T-helper 22 cell (primary cell): ENCODE measurements around the gene INPPL1.
"Not testable (repeated sequence)": the region's sequence is repeated elsewhere in the genome, so short reads cannot be mapped to it uniquely, and the experiment has no call there.

Experiments used
- DNase-seq: peaks from one replicate; pipeline ENCODE4 v3.0.0-alpha.2; 2020; ENCODE audit warnings: low read depth

The INPPL1 gene, protein sequence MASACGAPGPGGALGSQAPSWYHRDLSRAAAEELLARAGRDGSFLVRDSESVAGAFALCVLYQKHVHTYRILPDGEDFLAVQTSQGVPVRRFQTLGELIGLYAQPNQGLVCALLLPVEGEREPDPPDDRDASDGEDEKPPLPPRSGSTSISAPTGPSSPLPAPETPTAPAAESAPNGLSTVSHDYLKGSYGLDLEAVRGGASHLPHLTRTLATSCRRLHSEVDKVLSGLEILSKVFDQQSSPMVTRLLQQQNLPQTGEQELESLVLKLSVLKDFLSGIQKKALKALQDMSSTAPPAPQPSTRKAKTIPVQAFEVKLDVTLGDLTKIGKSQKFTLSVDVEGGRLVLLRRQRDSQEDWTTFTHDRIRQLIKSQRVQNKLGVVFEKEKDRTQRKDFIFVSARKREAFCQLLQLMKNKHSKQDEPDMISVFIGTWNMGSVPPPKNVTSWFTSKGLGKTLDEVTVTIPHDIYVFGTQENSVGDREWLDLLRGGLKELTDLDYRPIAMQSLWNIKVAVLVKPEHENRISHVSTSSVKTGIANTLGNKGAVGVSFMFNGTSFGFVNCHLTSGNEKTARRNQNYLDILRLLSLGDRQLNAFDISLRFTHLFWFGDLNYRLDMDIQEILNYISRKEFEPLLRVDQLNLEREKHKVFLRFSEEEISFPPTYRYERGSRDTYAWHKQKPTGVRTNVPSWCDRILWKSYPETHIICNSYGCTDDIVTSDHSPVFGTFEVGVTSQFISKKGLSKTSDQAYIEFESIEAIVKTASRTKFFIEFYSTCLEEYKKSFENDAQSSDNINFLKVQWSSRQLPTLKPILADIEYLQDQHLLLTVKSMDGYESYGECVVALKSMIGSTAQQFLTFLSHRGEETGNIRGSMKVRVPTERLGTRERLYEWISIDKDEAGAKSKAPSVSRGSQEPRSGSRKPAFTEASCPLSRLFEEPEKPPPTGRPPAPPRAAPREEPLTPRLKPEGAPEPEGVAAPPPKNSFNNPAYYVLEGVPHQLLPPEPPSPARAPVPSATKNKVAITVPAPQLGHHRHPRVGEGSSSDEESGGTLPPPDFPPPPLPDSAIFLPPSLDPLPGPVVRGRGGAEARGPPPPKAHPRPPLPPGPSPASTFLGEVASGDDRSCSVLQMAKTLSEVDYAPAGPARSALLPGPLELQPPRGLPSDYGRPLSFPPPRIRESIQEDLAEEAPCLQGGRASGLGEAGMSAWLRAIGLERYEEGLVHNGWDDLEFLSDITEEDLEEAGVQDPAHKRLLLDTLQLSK

DNA sequence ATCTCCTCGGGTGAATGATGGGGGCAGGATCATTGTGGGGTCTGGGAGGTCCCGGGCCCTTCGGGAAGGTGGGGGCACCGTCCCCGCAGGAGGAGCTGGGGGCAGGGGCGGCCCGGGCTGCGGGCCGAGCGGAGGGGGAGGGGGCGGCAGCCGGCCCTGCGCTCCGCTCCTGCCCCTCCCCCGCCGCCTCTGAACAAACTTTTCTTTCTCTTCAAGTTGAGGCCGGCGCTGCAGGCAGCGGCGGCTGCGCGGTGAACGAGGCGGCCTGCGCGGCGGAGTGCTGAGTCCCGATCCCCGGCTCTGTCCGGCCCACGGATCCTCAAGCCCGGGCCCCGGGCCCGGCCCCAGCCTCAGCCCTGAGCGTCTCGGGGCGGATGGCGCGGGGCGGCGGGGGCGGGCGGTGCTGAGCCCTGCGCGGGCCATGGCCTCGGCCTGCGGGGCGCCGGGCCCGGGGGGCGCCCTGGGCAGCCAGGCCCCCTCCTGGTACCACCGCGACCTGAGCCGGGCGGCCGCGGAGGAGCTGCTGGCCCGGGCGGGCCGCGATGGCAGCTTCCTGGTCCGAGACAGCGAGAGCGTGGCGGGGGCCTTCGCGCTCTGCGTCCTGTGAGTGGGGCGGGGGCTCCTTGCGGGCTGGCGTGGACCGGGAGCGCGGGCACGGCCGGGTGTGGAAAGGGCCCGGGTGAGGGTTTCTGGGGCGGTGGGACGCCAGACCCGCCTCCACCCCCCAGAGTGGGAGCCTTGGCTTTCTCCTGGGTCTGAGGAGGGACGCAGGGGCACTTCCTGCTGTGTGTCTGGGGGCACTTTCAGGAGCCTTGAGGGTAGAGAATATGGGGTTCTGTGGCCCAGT is at the start of gene INPPL1:
INPPL1 (plus strand) TSS at position 204 of the 847 bp plus-strand sequence; CDS start at position 422, 218 bp downstream.
- DNase-seq = no peak

DNA sequence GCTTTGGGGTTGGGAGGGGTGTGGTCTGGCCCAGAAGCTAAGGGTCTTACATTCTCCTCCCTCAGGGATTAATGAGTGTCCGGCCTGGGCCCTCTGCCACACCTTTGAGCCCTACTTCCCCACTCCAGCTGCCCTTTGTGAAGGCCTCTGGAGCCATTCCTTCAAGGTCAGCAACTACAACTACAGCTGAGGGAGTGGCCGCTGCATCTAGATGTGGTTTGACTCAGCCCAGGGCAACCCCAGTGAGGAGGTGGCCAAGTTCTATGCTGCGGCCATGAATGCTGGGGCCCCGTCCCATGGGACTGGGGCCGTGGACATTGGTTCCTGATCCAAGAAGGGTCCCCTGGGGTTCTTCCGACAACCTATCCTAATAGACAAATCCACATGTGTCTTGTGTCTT is 46.9 kb upstream of the INPPL1 start:
- no peak for DNase-seq

DNA sequence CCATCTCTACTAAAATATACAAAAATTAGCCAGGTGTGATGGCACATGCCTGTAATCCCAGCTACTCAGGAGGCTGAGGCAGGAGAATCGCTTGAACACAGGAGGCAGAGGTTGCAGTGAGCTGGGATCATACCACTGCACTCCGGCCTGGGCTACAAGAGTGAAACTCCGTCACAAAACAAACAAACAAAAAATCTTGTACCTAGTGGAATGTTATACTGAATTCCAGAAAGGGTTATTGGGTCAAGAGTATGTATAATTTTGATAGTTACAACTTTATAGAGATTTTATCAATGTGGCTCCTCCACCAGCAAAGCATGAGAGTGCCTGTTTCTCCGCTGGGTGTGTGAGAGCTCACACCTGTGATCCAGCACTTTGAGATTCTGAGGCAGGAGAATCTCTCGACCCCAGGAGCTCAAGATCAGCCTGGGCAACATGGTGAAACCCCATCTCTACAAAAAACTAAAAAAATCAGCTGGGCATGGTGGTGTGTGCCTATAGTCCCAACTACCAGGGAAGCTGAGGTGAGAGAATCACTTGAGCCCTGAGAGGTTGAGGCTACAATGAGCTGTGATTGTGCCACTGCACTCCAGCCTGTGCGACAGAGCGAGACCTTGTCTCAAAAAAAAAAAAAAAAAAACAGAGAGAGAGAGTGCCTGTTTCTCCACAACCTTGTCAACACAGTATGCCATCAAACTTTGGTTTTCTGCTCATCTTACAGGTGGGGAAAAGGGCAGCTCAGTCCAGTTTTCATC is 45.3 kb upstream of the INPPL1 start:
- DNase-seq = no peak

DNA sequence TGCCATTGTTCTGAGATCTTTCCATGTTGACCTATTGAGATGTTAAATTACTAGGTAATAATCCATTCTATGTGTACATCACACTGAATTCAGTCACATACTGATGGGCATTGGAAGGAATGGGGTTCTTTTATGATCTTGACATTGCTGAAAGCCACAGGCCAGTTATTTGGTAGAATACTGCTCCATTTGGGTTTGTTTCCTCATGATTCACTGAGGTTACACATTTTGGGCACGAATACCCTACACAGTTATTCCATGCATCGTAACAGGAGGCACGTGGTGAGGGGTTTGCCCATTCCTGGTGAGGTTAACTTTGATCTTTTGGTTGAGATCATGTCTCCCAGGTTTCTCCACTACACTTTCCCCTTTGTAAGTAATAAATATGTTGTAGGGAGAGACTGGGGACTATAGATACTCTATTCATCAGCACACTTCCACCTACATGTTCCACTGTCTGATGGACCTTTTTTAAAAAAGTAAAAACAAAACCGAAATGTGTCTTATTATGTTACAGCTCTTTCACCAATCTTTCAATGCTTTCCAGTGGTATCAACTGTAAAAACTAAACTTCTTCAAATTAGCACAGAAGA is 44.7 kb upstream of the INPPL1 start:
- no peak for DNase-seq

DNA sequence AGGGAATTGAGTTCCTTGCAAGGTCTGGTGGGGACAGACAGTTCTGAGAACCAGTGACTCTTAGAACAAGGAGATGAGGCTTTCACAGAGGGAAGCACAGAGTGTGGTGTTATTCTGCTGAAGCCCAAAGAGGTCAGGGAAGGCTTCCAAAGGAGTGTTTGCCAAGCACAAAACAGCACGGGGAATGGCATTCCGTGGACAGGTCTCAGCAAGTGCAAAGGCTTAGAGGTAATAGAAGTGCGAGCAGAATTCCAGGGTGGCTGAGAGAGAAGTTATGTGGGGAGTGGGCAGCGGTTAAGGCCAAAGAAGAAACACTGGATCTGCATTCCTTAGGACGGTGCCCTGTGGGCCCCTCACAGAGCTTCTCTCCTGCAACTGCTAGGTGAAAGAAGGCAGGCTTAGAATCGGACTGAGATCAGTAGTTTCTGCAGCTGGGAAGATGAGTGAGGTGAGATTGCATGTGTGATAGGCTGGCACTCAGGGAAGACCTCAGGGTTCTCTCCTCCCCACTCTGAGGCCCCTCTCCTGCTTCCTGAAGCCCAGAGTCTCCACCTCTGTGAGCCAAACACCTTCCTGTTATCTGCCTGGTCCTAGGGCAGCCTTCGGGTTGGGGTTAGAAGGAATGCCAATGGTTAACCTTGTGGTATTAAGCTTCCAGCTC is 43.5 kb upstream of the INPPL1 start:
- DNase-seq = not testable (repeated sequence)

DNA sequence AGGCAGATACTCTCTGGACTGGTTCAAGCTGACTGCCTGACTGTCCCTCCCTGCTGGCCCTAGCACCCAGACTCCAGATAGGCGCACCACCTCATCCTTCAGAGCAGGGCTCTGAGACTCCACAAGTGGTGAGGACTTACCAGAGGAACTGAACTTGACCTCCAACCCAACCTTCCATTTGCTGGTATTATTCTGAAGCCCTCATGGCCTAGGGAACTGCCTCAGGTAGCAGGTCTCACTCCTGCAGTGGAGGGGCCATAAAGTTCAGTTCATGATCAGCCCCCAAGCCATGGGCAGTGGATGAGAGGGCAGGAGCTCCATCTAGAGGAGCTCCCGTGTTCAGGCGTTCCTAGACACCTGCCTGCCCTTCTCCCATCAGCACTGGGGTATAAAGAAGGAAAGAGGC is 43.0 kb upstream of the INPPL1 start:
- DNase-seq = not testable (repeated sequence)

DNA sequence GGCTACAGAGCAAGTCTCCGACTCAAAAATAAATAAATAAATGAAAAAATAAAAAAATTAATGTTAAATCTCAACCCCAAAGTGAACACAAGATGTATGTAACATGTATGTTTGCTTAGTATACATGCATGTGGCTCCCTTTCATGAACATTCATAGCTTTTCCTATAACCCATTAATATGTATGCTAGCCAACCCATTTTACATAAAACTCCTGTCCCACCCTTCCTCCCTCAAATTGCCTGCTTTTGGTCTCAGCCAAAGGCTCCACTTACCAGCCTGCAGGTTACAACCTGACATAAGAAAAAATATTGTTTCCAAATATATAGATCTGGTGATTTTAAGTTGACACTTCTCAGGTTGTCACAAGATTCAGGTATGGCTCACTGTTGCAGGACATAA is 36.3 kb upstream of the INPPL1 start:
- no peak for DNase-seq

DNA sequence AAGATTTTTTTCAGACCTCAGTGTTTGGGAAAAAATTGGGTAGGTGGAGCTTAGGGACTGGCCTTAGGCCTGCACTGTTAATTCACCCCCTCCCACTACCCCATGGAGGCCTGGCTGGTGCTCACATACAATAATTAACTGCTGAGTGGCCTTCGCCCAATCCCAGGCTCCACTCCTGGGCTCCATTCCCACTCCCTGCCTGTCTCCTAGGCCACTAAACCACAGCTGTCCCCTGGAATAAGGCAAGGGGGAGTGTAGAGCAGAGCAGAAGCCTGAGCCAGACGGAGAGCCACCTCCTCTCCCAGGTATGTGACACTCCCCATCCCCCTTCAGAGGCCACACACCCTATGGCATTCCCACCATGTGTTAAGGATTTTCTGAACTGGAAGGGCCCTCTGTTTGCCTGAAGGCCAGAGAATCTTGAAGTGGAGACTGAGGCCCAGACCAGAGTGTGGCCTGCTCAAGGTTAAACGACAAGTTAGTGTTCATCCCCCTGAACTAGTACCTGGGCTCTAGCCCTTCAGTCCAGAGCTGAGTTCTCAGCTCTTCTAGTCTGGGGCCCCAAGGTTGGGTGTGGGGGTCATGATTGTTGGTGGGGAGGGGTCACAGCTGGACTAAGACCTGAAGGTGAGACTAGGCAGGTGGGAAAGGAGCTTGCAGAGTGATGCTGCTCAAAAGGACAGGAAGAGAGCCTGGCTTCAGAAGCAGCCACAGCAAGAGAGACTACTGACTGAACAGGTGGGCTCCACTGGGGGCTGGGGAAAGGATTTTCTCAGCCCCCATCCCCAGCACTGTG is 34.9 kb upstream of the INPPL1 start:
- no peak for DNase-seq

DNA sequence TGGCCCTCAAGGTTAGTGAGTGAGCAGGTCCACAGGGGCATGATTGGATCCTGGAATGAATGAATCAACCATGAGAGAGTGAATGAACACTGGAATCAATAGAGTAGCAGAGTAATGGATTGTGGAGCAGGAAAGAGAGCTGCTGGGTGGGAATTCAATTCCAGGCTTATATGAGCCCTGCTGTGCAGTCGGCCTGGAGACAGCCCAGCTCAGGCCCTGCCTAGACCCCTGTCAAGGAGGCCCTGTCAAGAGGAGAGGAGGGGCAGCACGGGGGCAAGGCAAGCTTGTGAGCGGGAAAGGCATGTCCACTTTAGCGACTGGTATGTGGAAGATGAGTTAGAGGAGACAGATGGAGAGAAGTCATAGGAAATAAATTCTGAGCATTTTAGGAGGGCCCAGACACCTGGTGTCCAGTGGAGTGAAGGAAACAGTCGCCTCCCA is 33.9 kb upstream of the INPPL1 start:
- no peak for DNase-seq

DNA sequence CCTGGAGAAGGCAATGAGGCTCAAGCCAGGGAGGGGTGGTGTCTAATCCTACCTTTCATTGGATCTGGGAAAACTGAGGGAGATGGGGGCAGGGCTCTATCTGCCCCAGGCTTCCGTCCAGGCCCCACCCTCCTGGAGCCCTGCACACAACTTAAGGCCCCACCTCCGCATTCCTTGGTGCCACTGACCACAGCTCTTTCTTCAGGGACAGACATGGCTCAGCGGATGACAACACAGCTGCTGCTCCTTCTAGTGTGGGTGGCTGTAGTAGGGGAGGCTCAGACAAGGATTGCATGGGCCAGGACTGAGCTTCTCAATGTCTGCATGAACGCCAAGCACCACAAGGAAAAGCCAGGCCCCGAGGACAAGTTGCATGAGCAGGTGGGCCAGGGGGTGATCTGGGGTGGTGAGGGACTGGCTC is 32.6 kb upstream of the INPPL1 start, which contains the start of gene FOLR1:
FOLR1 (plus strand) TSS at position 180 of the 421 bp plus-strand sequence; CDS start at position 214, 34 bp downstream.
- DNase-seq = no peak

DNA sequence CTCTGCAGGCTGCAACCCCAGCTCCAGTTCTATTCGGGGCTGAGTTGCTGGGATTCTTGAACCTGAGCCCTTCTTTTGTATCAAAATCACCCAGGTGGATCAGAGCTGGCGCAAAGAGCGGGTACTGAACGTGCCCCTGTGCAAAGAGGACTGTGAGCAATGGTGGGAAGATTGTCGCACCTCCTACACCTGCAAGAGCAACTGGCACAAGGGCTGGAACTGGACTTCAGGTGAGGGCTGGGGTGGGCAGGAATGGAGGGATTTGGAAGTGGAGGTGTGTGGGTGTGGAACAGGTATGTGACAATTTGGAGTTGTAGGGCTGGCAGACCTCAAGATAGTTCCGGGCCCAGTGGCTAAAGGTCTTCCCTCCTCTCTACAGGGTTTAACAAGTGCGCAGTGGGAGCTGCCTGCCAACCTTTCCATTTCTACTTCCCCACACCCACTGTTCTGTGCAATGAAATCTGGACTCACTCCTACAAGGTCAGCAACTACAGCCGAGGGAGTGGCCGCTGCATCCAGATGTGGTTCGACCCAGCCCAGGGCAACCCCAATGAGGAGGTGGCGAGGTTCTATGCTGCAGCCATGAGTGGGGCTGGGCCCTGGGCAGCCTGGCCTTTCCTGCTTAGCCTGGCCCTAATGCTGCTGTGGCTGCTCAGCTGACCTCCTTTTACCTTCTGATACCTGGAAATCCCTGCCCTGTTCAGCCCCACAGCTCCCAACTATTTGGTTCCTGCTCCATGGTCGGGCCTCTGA is 28.9 kb upstream of the INPPL1 start:
- no peak for DNase-seq

DNA sequence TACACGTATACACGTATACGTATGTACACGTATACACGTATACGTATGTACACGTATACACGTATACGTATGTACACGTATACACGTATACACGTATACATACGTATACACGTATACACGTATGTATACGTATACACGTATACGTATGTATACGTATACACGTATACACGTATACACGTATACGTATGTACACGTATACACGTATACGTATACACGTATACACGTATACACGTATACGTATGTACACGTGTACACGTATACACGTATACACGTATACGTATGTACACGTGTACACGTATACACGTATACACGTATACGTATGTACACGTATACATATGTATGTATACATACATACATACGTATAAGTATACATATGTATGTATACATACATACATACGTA is 23.1 kb upstream of the INPPL1 start:
- not testable (repeated sequence) for DNase-seq

DNA sequence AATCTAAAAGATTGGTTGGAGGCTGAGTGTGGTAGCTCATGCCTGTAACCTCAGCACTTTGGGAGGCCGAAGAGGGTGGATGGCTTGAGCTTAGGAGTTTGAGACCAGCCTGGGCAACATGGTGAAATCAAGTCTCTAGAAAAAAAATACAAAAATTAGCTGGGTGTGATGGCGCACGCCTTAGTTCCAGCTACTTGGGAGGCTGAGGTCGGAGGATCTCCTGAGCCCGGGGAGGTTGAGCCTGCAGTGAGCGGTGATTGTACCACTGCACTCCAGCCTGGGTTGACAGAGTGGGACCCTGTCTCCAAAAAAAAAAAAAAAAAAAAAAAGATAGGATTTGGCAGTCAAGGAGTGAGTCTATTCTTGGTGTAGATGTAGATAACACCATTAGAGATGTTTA is 22.0 kb upstream of the INPPL1 start:
- DNase-seq = no peak

DNA sequence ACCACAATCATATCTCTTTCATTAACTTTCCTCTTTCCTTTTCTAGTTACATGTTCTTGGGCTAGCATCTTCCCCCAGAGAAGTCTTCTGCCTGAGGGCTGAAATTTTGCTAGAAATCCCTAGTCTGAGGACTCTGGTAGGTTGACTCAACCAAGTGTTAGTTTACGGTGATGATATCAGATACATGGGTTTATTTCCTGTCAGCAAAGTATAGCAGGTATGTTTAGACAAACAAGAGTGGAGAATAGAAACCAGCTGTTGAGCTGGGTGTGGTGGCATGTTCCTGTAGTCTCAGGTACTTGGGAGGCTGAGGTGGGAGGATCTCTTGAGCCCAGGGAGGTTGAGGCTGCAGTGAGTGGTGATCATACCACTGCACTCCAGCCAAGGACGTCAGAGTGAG is 21.4 kb upstream of the INPPL1 start:
- no peak for DNase-seq

DNA sequence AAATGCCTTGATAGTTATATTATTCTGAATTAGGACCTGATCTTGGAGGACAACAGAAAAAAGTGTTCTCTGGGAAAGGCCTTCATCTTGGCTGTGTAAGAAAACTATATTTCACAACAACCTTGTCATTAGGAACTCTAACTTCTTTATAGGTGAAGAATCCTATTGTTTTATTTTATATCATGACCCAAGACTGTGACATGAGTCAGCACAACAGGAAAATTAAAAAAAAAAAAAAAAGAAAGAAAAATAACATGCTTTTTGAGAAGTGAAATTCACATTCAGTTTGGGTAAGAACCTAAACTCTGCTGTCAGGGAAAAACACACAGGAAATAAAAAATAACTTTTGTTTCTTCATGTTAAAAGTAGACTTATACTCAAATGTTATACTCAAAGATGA is 19.7 kb upstream of the INPPL1 start:
- no peak for DNase-seq

DNA sequence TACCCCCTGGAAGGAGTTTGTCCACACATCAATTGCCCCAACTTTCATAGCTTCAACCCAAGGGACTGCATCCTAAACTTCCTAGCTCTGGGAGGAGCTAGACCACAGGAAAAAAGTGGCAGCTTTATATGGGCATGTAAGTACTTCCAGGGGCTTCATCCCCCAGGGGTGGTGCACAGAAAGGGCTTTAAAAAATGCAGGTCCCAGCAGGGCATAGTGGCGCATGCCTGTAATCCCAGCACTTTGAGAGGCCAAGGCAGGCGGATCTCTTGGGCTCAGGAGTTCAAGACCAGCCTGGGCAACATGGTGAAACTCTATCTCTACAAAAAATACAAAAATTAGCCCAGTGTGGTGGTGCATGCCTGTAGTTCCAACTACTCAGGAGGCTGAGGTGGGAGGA is 17.8 kb upstream of the INPPL1 start:
- not testable (repeated sequence) for DNase-seq

DNA sequence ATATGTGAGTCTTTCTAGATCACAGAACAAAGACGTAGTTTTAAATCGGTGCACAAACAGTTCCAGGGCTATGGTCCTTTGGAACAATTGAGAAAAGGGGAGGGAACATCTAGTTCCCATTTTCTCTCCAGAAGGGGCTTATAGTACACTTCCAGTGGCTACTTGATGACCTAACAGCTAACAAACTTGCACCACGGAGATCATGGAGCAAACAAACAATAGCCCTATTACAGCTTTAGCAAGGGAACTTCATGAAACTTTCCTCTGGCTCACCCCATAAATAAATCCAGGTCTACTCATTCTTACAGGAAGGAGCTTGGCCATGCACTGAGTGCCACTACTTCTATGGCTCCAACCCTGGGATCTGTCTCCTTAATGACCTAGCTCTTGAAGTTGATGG is 16.3 kb upstream of the INPPL1 start:
- DNase-seq = no peak

DNA sequence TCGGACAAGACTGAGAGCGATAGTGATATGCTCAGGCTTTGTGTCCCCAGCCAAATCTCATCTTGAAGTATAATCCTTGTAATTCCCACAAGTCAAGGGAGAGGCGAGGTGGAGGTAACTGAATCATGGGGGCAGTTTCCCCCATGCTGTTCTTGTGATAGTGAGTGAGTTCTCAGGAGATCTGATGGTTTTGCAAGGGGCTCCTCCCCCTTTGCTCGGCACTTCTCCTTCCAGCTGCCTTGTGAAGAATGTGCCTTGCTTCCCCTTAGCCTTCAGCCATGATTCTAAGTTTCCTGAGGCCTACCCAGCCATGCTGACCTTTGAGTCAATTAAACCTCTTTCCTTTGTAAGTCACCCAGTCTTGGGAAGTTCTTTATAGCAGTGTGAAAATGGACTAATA is 15.5 kb upstream of the INPPL1 start:
- no peak for DNase-seq
